NCI-H1436 treated with DMSO at 0.1 percent for 48 hours (cell line): ENCODE data around the gene ZNF860.
"Not testable (repeated sequence)": the region's sequence is repeated elsewhere in the genome, so short reads cannot be mapped to it uniquely, and the experiment has no call there.

Experiments
- DNase-seq: peaks from one replicate; lab custom pipeline; 2025; lab: John Stamatoyannopoulos, UW

The ZNF860 gene

GRCh38 chr3:31999907-32000439 lies 18.4 kb downstream of the ZNF860 start:
- DNase-seq: no peak

- DNase-seq: no peak
Observed at GRCh38 chr3:32000877-32001276, 19.3 kb downstream of the ZNF860 start.

DNA sequence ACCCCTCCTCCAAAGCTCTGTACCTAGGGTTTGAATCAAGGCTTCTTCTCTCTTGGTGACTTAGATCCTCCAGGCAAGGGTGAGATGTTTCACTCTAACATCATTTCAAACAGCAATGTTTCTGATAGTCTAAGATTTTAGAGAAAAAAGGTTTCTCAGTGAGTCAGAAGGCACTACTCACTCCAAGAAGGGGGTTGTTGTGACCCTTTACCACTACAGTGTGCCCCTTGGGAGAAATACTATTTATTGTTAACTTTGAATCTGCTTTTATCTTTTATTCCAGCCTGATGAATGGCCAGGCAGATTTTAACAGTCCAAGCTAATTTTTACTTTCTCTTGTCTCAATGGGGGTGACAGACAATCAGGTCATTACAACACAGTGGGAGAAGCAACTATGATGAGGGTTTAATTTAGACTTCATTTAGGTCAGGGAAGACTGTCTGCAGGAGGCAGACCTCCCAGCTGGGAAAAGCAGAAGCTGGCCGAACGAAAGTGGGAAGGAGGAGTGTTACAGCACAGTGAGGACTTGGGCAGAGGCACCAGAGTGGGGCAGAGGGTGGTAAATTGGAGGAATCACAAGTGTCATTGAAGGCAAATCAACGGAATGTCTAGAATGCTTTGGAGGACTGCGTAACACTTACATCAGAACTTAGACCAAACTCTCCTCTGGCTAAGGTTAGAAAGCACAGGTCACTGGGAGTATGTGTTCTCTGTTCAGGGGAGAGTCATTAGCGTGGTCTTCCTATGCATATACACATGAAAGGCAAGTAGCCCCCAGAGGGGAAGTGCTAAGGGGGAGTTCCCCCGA lies 21.2 kb downstream of the ZNF860 start:
- DNase-seq: no peak

DNA sequence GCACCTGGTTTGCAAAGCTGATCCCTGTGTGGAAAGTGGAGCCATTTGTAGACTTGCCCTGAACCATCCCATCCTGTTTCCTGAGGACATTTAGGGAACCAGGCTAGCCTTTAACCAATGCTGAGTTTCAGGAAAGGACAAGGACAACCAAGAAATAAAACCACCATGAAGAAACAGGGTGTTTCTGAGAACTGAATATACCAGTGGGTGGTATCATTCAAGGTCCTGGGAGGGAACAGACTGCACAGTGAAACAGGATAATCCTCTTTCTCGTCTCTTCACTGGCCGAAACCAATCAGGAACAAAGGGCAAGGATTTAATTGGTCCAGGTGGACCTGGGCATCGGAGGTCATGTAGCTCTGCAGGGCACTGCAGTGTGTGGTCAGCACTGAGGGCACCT lies 21.8 kb downstream of the ZNF860 start:
- no peak for DNase-seq

GRCh38 chr3:32004113-32004765 lies 22.7 kb downstream of the ZNF860 start:
- no peak for DNase-seq

- no peak for DNase-seq
Observed at GRCh38 chr3:32009101-32009500, 27.6 kb downstream of the ZNF860 start.

GRCh38 chr3:32009957-32010356 lies 28.4 kb downstream of the ZNF860 start:
- DNase-seq: no peak

- DNase-seq: not testable (repeated sequence)
Observed at GRCh38 chr3:32010699-32011098, 29.1 kb downstream of the ZNF860 start.

- not testable (repeated sequence) for DNase-seq
Observed at GRCh38 chr3:32015638-32016037, 34.1 kb downstream of the ZNF860 start.

- no peak for DNase-seq
Observed at GRCh38 chr3:32017286-32017685, 35.7 kb downstream of the ZNF860 start.

DNA sequence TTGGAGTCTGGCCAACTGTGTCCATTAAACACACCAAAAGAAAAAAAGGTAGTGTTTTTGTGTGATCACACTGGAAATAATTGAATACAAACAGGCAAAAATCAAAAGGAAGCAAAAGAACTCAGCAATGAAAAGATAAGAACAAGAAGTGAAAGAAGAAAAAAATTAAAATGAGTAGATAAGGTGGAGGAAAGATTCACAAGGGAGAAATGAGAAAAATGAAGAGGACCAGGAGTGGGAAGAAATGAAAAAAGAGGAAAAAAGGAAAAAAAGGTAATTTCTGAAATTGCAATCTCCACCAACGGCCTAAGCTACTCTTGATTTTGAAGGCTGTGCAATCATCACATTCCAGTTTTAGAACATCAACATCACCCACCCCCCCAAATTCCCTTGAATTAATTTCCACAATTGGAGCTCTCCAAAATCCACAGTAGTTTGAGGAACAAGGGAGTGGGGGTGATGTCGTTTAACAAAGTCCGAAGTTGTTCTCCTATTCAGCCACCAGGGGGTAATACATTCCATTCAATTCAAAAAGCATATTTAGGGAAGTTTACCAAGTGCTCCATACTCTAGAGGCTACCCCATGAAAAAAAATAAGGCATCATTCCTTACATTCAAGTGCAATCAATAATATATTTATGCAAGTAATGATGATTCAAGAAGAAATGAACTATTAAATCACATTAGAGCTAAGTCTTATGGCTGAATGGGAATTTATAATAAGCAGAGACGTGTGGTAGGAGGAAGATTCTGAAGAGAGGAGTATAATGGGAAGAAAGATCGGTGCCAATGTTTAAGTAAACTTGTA lies 37.4 kb downstream of the ZNF860 start:
- DNase-seq: no peak

DNA sequence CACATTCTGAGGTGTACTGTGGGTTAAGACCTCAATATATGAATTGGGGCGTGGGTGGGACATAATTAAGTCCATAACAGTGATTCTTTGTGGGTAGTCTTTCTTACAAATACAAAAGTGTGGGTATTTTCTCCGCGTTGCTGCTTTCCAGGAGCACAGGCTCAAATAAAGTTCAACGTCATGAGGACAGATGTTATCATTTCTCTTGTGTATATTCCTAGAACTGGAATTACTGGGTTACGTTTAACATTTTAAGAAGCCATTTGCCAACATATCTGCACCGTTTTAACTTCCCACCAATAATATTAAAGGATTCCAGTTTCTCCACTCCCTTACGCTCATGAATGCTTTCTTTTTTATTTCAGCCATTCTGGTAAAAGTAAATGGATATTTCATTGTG lies 39.6 kb downstream of the ZNF860 start:
- DNase-seq: no peak

- no peak for DNase-seq
Observed at GRCh38 chr3:32021748-32022147, 40.2 kb downstream of the ZNF860 start.

GRCh38 chr3:32022947-32023346 lies 41.4 kb downstream of the ZNF860 start:
- no peak for DNase-seq

- no peak for DNase-seq
Observed at GRCh38 chr3:32026593-32026992, 45.0 kb downstream of the ZNF860 start.

GRCh38 chr3:32037932-32038267 lies 56.4 kb downstream of the ZNF860 start:
- DNase-seq: no peak

- DNase-seq: no peak
Observed at GRCh38 chr3:32041316-32041715, 59.8 kb downstream of the ZNF860 start.
